Subcutaneous abdominal adipose tissue (tissue), 5 donors: ENCODE results near the gene ERBB4.

Source experiments
- H3K27ac ChIP-seq: one replicate; pipeline ENCODE4 v1.7.0; 2013; ENCODE audit warnings: low read depth, mild to moderate bottlenecking, inconsistent platforms, low read length, moderate library complexity
- H3K27me3 ChIP-seq, 5 donors: one replicate each; pipeline ENCODE4 v1.7.0; 2013; ENCODE audit warnings: low read length in 5 of 5, inconsistent platforms in 1 of 5; ENCODE audit not compliant: control insufficient read depth in 5 of 5, insufficient read depth in 4 of 5
- H3K36me3 ChIP-seq, 5 donors: one replicate each; pipeline ENCODE4 v1.7.0; 2013; ENCODE audit warnings: low read length in 5 of 5; ENCODE audit not compliant: control insufficient read depth in 5 of 5, insufficient read depth in 5 of 5
- H3K4me1 ChIP-seq, 5 donors: one replicate each; pipeline ENCODE4 v1.7.0; 2013; ENCODE audit warnings: low read length in 5 of 5, mild to moderate bottlenecking in 3 of 5, moderate library complexity in 1 of 5; ENCODE audit not compliant: control insufficient read depth in 5 of 5, insufficient read depth in 5 of 5
- H3K4me3 ChIP-seq, 5 donors: one replicate each; pipeline ENCODE4 v1.7.0; 2013; ENCODE audit warnings: low read length in 5 of 5, low read depth in 1 of 5
- H3K9ac ChIP-seq, 5 donors: one replicate each; pipeline ENCODE4 v1.7.0; 2013; ENCODE audit warnings: low read length in 5 of 5, mild to moderate bottlenecking in 4 of 5, moderate library complexity in 3 of 5
- H3K9me3 ChIP-seq, 5 donors: one replicate each; pipeline ENCODE4 v1.7.0; 2013; ENCODE audit warnings: low read length in 5 of 5; ENCODE audit not compliant: control insufficient read depth in 5 of 5
- donor health status: healthy.
- donor health status: healthy.
- donor health status: healthy.
- donor health status: healthy.
- donor health status: healthy.

Gene ERBB4

GRCh38 chr2:212348501-212348900, 190.1 kb downstream of the ERBB4 start:
- Histone ChIP-seq H3K9me3 (no peaks in the 10 kb centered on the region), H3K4me1 (peaks cover 0 to 9% (median 0%) of the 10 kb centered on the region in 5 donors), H3K36me3 (no peaks in the 10 kb centered on the region), H3K9ac (no peak overlapping the region), H3K27me3 (no peaks in the 10 kb centered on the region), H3K4me3 (no peak overlapping the region), H3K27ac (no peak overlapping the region)

- Histone ChIP-seq H3K36me3 (no peaks in the 10 kb centered on the region), H3K9me3 (no peaks in the 10 kb centered on the region), H3K27ac (no peak overlapping the region), H3K4me1 (peaks cover 0 to 9% (median 0%) of the 10 kb centered on the region in 5 donors), H3K4me3 (no peak overlapping the region), H3K27me3 (no peaks in the 10 kb centered on the region), H3K9ac (no peak overlapping the region)
Observed at GRCh38 chr2:212346865-212347264, 191.7 kb downstream of the ERBB4 start.

DNA sequence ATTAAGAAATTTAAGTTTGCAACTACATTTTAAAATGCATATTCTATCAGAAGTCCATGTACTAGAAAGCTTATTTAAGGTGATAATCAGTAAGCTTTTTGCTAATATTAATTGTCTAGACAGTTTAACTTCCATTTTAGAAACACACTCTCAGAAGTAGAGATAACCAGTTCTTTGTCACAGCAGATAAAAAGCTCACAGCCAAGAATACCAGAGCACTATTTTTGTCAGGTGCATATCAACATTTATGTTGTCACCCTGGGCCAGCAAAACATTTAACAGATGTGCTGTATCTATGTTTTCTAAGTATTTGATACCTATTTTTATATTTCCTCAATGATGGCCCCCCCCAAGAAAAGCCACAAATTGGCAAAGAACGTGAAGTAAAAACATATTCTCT, 192.6 kb downstream of the ERBB4 start:
- Histone ChIP-seq H3K4me3 (no peak overlapping the region), H3K27me3 (no peaks in the 10 kb centered on the region), H3K27ac (no peak overlapping the region), H3K9ac (no peak overlapping the region), H3K36me3 (no peaks in the 10 kb centered on the region), H3K9me3 (no peaks in the 10 kb centered on the region), H3K4me1 (peaks cover 0 to 9% (median 0%) of the 10 kb centered on the region in 5 donors)

- H3K4me3 ChIP-seq = no peak overlapping the region
- no peak overlapping the region for H3K9ac ChIP-seq
- no peak overlapping the region for H3K27ac ChIP-seq
- H3K36me3 ChIP-seq = no peaks in the 10 kb centered on the region
- H3K9me3 ChIP-seq = no peaks in the 10 kb centered on the region
- no peaks in the 10 kb centered on the region for H3K27me3 ChIP-seq
- H3K4me1 ChIP-seq = peaks cover 0 to 9% (median 0%) of the 10 kb centered on the region in 5 donors
Observed at GRCh38 chr2:212344131-212344530, 194.5 kb downstream of the ERBB4 start.

DNA sequence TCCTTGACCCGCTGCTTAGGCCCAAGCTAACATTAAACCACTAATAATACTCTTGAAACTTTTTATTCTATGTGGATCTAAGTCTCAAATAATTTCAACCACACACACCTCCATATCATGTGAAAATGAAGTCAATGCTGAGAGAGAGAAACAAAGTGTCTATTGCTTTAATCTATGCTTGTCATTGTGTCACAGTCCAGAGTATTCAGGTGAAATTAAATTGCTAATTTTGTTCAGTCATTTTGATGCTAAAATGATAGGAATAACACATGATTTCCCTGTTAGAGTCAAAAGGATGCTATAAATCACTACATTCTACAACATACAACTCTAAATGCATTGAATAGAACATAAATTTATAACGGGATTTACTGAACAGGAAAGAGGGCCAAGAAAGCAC, 195.4 kb downstream of the ERBB4 start:
- Histone ChIP-seq H3K27me3 (no peaks in the 10 kb centered on the region), H3K9me3 (no peaks in the 10 kb centered on the region), H3K4me3 (no peak overlapping the region), H3K27ac (no peak overlapping the region), H3K9ac (no peak overlapping the region), H3K36me3 (no peaks in the 10 kb centered on the region), H3K4me1 (peaks cover 0 to 10% (median 0%) of the 10 kb centered on the region in 5 donors)

DNA sequence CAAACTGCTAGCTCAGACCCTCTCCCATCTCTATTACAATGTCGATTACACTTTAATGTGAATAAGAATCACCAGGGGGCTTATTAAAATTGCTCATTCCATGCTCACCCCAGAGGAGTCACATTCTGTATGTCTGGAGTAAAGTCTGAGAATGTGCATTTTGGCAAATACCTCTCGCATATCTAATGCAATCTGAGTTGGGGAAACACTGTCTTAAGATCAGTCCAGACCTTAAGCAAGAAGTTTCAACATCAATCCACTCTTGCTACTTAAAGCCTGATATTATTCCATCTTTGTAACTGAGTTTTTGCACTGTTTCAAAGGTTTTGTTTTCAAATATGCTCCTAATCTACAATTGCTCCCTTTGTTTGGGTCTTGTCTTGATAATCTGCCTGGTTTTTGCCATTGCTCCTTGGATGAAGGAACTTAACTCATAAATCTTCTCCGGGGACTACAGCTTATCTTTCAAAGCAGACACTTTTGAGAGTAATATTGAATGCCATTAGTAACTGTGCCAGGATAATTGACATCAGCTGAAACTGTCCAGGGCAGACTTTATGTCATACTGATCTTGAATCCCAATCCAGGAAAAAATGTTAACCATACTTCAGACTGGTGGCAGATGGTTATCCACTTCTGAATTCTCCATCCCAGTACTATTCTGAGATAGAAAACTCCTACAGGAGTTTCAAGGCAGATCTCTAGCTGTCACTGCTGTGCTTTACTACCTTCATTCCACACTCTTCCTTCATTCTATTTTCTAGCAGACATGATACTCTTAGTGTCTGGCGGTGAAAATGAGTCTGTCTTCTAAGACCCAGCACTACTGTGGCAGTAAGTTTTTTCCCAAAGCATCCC, 200.9 kb downstream of the ERBB4 start:
- H3K27me3 ChIP-seq = no peaks in the 10 kb centered on the region
- H3K4me3 ChIP-seq = peak overlapping the region in 1 of 5 donors; percentile 14
- no peaks in the 10 kb centered on the region for H3K9me3 ChIP-seq
- peaks cover 0 to 20% (median 3%) of the 10 kb centered on the region in 5 donors for H3K4me1 ChIP-seq
- no peak overlapping the region for H3K9ac ChIP-seq
- H3K36me3 ChIP-seq = no peaks in the 10 kb centered on the region
- H3K27ac ChIP-seq = peak overlapping the region; percentile 69

- Histone ChIP-seq H3K27ac (peak overlapping the region; percentile 69), H3K27me3 (no peaks in the 10 kb centered on the region), H3K36me3 (no peaks in the 10 kb centered on the region), H3K9ac (no peak overlapping the region), H3K4me3 (no peak overlapping the region), H3K4me1 (peaks cover 0 to 20% (median 3%) of the 10 kb centered on the region in 5 donors), H3K9me3 (no peaks in the 10 kb centered on the region)
Observed at GRCh38 chr2:212337036-212337435, 201.6 kb downstream of the ERBB4 start.

DNA sequence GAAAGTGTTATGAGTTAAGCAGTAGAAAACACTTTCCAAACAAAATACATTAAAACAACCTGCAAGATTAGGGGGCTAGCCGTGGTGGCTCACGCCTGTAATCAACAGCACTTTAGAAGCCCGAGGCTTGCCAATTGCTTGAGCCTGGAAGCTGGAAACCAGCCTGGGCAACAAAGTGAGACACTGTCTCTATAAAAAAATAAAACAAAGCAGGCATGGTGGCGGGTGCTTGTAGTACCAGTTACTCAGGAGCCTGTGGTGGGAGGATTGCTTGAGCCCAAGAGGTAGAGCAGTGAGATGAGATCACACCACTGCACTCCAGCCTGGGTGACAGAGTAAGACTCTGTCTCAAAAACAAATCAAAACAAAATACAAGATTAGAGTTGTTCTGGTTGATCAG, 208.3 kb downstream of the ERBB4 start:
- Histone ChIP-seq H3K36me3 (no peaks in the 10 kb centered on the region), H3K9me3 (no peaks in the 10 kb centered on the region), H3K27me3 (no peaks in the 10 kb centered on the region), H3K27ac (no peak overlapping the region), H3K9ac (no peak overlapping the region), H3K4me3 (no peak overlapping the region), H3K4me1 (peaks cover 0 to 7% (median 0%) of the 10 kb centered on the region in 5 donors)

- Histone ChIP-seq H3K4me1 (peaks cover 0 to 7% (median 0%) of the 10 kb centered on the region in 5 donors), H3K4me3 (no peak overlapping the region), H3K9me3 (no peaks in the 10 kb centered on the region), H3K9ac (no peak overlapping the region), H3K36me3 (no peaks in the 10 kb centered on the region), H3K27me3 (no peaks in the 10 kb centered on the region), H3K27ac (no peak overlapping the region)
Observed at GRCh38 chr2:212328712-212329496, 209.7 kb downstream of the ERBB4 start.

DNA sequence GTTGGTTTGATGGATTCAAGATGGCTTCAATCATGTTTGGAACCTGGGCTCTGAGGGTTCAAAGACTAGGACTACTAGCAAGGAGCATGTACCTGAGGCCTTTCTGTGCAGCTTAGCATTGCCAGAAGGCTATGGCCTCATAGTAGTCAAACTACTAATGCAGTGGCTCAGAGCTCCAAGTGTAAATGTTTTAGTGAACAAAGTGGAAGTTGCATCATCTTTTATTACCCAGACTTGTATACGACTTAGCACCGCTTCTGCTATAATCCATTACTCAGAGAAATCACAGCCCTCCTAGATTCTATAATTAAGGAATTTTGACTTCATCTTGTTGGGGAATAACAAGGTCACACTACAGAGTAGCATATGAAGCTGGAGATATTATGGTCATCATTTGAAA, 210.5 kb downstream of the ERBB4 start:
- Histone ChIP-seq H3K4me3 (no peak overlapping the region), H3K4me1 (peaks cover 0 to 7% (median 0%) of the 10 kb centered on the region in 5 donors), H3K27me3 (no peaks in the 10 kb centered on the region), H3K9me3 (no peaks in the 10 kb centered on the region), H3K36me3 (no peaks in the 10 kb centered on the region), H3K9ac (no peak overlapping the region), H3K27ac (no peak overlapping the region)
